Measurements from ENCODE around the gene SFI1.
"Not testable (repeated sequence)": the region's sequence is repeated elsewhere in the genome, so short reads cannot be mapped to it uniquely, and the experiment has no call there.

Gene SFI1

DNA sequence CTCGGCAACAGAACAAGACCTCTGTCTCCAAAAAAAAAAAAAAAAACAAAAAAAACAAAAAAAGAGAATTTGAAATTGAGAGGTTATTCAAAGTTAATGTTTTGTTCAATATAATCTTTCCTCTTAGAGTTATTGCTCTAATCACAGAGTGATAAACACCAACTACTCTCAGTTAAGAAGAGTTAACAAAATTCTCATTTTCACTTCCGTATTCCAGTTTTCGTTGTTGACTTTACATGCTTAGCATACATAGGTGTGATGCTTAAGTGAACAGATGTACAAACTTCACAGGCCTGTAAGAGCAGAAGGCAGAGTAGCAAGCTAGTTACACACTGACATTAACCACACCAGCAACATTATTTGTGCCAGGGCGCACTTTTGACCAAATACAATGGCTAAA lies 19.0 kb upstream of the SFI1 start:
- H3K9me3 ChIP-seq (ENCODE audit: control insufficient read depth, insufficient read depth, low read depth, low read length): no peaks in the 10 kb centered on the region
- ChIA-PET CTCF (no interaction called here), POLR2A (interaction anchor here (0.7 kb wide), 2 partner anchors 25 to 32 kb away, joined by 3 to 6 read pairs; no protein-coding TSS in a partner anchor)
- no peaks in the 10 kb centered on the region for H3K4me1 ChIP-seq (ENCODE audit: control insufficient read depth, insufficient read depth, low read length)
- TF ChIP-seq ZNF514 (tag by site-specific recombination; IDR thresholded peaks at IDR 0.05) (no peak), ZNF426 (tag by site-specific recombination; IDR thresholded peaks at IDR 0.05) (no peak), IKZF3 (tag by site-specific recombination; IDR thresholded peaks at IDR 0.05) (no peak), ZNF692 (tag by site-specific recombination; IDR thresholded peaks at IDR 0.05) (no peak)
- H3K4me3 ChIP-seq (ENCODE audit: low read depth, low read length): no peak overlapping the region
- H3K36me3 ChIP-seq (ENCODE audit: control insufficient read depth in 2 of 2, insufficient read depth in 1 of 2, low read length in 2 of 2): peaks cover 57 to 77% of the 10 kb centered on the region in 2 experiments
- no peak overlapping the region for H3K27ac ChIP-seq (ENCODE audit: extremely low read depth, low read depth, low read length)

GRCh38 chr22:31481129-31481528 lies 15.2 kb upstream of the SFI1 start:
- H3K36me3 ChIP-seq (ENCODE audit: control insufficient read depth in 2 of 2, insufficient read depth in 1 of 2, low read length in 2 of 2): peaks cover 82 to 89% of the 10 kb centered on the region in 2 experiments
- ChIA-PET POLR2A (no interaction called here), CTCF (no interaction called here)
- no peak overlapping the region for H3K27ac ChIP-seq (ENCODE audit: extremely low read depth, low read depth, low read length)
- no peak overlapping the region for H3K4me3 ChIP-seq (ENCODE audit: low read depth, low read length)
- no peaks in the 10 kb centered on the region for H3K9me3 ChIP-seq (ENCODE audit: control insufficient read depth, insufficient read depth, low read depth, low read length)
- no peak for TF ChIP-seq ZNF132 (tag by site-specific recombination; IDR thresholded peaks at IDR 0.05; ENCODE audit: borderline replicate concordance)
- peak; percentile 94 for TF ChIP-seq ZNF121 (tag by site-specific recombination; IDR thresholded peaks at IDR 0.05)
- TF ChIP-seq ZNF311 (tag by site-specific recombination; IDR thresholded peaks at IDR 0.05; ENCODE audit: borderline replicate concordance): no peak
- TF ChIP-seq ZNF350 (tag by site-specific recombination; IDR thresholded peaks at IDR 0.05): no peak
- TF ChIP-seq ZNF629 (tag by site-specific recombination; IDR thresholded peaks at IDR 0.05): no peak
- no peak for TF ChIP-seq YY2 (tag by site-specific recombination; IDR thresholded peaks at IDR 0.05)
- TF ChIP-seq ZNF488 (tag by site-specific recombination; IDR thresholded peaks at IDR 0.05): no peak
- no peak for TF ChIP-seq SP3 (tag by site-specific recombination; IDR thresholded peaks at IDR 0.05)
- H3K4me1 ChIP-seq (ENCODE audit: control insufficient read depth, insufficient read depth, low read length): no peaks in the 10 kb centered on the region

DNA sequence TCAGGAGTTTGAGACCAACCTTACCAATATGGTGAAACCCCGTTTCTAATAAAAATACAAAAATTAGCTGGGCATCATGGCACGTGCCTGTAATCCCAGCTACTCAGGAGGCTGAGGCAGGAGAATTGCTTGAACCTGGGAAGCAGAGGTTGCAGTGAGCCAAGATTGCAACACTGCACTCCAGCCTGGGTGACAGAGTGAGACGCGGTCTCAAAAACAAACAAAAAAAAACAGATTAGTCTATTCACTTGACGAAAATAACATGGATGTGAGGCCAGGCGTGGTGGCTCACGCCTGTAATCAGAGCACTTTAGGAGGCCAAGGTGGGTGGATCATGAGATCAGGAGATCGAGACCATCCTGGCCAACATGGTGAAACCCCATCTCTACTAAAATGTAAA lies 13.9 kb upstream of the SFI1 start:
- H3K9me3 ChIP-seq (ENCODE audit: control insufficient read depth, insufficient read depth, low read depth, low read length); H3K27ac ChIP-seq (ENCODE audit: extremely low read depth, low read depth, low read length); H3K4me1 ChIP-seq (ENCODE audit: control insufficient read depth, insufficient read depth, low read length); H3K4me3 ChIP-seq (ENCODE audit: low read depth, low read length); CTCF ChIA-PET: not testable (repeated sequence)
- POLR2A ChIA-PET: interaction anchor here (0.9 kb wide), 1 partner anchor 14 kb away, joined by 5 read pairs; no protein-coding TSS in a partner anchor
- H3K36me3 ChIP-seq (ENCODE audit: control insufficient read depth in 2 of 2, insufficient read depth in 1 of 2, low read length in 2 of 2): peaks cover 82 to 89% of the 10 kb centered on the region in 2 experiments

DNA sequence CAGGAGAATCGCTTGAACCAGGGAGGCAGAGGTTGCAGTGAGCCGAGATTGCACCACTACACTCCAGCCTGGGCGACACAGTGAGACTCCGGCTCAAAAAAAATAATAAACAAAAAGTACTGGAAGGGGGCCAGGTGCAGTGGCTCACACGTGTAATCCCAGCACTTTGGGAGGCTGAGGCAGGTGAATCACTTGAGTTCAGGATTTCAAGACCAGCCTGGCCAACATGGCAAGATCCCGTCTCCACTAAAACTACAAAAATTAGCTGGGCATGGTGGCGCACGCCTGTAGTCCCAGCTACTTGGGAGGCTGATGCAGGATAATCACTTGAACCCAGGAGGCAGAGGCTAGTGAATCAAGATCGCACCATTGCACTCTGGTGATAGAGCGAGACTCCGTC lies 10.0 kb upstream of the SFI1 start:
- TF ChIP-seq ZNF121 (tag by site-specific recombination; IDR thresholded peaks at IDR 0.05): peak; percentile 65; the same call in 1 of the 2 replicates
- peaks cover 56 to 65% of the 10 kb centered on the region in 2 experiments for H3K36me3 ChIP-seq (ENCODE audit: control insufficient read depth in 2 of 2, insufficient read depth in 1 of 2, low read length in 2 of 2)
- H3K4me3 ChIP-seq (ENCODE audit: low read depth, low read length); H3K9me3 ChIP-seq (ENCODE audit: control insufficient read depth, insufficient read depth, low read depth, low read length); CTCF ChIA-PET; H3K27ac ChIP-seq (ENCODE audit: extremely low read depth, low read depth, low read length); H3K4me1 ChIP-seq (ENCODE audit: control insufficient read depth, insufficient read depth, low read length): not testable (repeated sequence)
- POLR2A ChIA-PET: interaction anchor here (0.6 kb wide), 1 partner anchor 396 kb away, joined by 4 read pairs; no protein-coding TSS in a partner anchor

GRCh38 chr22:31486951-31487350 lies 9.4 kb upstream of the SFI1 start:
- TF ChIP-seq, protein P1, sequence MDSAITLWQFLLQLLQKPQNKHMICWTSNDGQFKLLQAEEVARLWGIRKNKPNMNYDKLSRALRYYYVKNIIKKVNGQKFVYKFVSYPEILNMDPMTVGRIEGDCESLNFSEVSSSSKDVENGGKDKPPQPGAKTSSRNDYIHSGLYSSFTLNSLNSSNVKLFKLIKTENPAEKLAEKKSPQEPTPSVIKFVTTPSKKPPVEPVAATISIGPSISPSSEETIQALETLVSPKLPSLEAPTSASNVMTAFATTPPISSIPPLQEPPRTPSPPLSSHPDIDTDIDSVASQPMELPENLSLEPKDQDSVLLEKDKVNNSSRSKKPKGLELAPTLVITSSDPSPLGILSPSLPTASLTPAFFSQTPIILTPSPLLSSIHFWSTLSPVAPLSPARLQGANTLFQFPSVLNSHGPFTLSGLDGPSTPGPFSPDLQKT (IDR thresholded peaks at IDR 0.05; ENCODE audit: borderline replicate concordance, low read depth, low read length): no peak
- TF ChIP-seq, protein P2, sequence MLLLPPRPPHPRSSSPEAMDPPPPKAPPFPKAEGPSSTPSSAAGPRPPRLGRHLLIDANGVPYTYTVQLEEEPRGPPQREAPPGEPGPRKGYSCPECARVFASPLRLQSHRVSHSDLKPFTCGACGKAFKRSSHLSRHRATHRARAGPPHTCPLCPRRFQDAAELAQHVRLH (tag by site-specific recombination; IDR thresholded peaks at IDR 0.05): no peak
- no peak overlapping the region for H3K4me3 ChIP-seq (ENCODE audit: low read depth, low read length)
- no peaks in the 10 kb centered on the region for H3K9me3 ChIP-seq (ENCODE audit: control insufficient read depth, insufficient read depth, low read depth, low read length)
- CTCF ChIA-PET: no interaction called here
- H3K27ac ChIP-seq (ENCODE audit: extremely low read depth, low read depth, low read length): no peak overlapping the region
- POLR2A ChIA-PET: interaction anchor here (0.6 kb wide), 1 partner anchor 9 kb away, joined by 3 read pairs; no protein-coding TSS in a partner anchor
- peaks cover 50 to 60% of the 10 kb centered on the region in 2 experiments for H3K36me3 ChIP-seq (ENCODE audit: control insufficient read depth in 2 of 2, insufficient read depth in 1 of 2, low read length in 2 of 2)
- H3K4me1 ChIP-seq (ENCODE audit: control insufficient read depth, insufficient read depth, low read length): peaks cover 2% of the 10 kb centered on the region; the same call in 1 of the 2 replicates
